Muscle of arm (tissue), 12 donors: ENCODE results near the gene DNAJC1. TPM values are rescaled to one million over a fixed set of nuclear protein-coding genes. Genes with fewer than 3 reads are reported as not detected.

Experiments
- DNase-seq: peaks from one replicate; pipeline ENCODE4 v3.0.0-alpha.2; 2013
- polyA plus RNA-seq, 12 donors: library from polyadenylated mRNA; unstranded; fragments of 120-200 nt; gene quantifications; one replicate each; pipeline ENCODE4 v1.2.1, GENCODE V29; 2013; ENCODE audit not compliant: insufficient read length in 12 of 12

DNAJC1 gene
- polyA plus RNA-seq, 12 donors = 10.3 to 54.6 (median 12.1) TPM; not detected in 1

DNA sequence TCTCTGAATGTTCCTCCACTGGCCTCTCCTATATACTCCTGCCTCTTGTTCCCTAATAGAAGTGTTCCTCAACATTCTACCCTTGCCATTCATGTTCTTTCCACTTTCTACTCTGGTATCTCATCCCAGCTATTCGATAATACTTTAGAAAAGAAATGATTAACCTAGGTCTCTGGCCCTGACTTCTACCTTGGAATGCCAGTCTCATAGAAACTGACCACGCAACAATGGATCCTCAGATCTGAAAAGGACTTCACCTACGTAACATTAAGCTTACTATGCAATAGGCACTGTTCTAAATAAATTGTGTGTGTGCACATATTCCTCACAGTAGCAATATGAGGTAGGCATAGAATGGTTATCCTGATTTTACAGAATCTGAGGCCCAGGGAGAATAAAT, 234.5 kb downstream of the DNAJC1 start:
- no peak for DNase-seq

DNA sequence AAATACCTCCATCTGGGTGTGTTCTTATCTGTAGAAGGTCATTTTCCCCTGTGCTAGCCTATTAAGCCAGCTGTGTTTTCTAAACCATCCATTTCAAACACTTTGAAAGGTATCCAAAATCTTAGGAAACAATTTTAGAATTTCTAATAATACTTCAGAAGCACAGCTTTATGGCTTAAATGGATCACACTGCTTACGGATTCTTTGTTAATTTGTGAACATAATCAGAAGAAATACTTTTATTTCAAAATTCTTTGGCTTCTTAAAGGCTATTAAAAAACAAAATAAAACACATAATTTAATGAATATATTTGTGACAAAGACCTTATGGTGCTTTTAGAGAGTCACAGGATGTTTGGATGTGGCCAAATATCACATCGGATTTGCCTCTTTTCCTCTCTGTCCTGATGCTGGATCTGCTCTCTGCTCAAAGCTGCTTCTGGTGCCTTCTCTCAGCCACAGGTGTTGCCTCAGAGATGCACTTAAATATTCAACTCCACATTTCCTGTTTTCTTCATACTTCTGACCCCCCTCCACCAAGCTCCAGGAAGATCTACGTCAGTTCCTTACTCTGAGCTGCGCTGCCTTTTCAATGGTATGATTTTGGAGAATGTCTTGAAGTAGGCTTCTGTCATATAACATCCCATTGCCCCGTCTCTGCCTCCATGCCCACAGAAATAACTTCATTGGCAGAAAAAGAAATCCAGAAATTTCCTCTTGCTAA, 238.9 kb downstream of the DNAJC1 start:
- DNase-seq = no peak

DNA sequence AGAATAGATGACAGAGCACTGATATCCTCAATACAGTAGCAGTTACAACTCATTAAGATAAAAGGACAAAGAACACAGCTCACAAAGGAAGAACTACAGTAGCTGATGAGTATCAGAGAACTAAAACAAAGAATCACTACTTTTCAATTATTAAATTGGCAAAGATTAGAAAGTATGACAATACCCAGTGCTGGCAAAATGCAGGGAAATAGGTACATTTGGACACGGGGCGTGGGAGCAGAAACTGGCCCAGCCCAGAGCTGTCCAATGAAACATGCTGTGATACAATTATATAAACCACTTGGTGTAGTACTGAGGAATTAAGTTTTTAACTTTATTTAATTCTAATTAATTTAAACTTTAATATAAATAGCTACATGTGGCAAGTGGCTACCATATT, 243.2 kb downstream of the DNAJC1 start:
- no peak for DNase-seq

GRCh38 chr10:21759232-21759631, 244.3 kb downstream of the DNAJC1 start:
- no peak for DNase-seq

DNA sequence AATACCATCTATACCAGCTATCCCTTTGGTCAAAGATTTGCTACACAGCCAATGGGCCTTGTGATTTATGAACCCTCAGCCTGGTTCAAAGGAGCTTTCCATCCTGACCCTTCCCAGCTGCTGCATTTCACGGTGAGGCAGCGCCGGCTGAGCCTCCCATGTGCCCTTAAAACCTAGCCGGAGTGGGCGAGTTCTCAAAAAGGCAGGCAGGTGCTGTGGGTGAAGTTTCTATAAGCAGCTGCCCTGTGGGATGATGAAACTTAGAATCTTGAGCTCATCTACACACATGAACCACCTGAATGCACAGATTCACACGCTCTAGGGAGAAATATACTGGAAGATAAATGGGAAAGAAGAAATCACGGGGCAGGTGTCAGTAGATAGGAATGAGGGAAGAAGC, 244.8 kb downstream of the DNAJC1 start:
- DNase-seq = no peak

DNA sequence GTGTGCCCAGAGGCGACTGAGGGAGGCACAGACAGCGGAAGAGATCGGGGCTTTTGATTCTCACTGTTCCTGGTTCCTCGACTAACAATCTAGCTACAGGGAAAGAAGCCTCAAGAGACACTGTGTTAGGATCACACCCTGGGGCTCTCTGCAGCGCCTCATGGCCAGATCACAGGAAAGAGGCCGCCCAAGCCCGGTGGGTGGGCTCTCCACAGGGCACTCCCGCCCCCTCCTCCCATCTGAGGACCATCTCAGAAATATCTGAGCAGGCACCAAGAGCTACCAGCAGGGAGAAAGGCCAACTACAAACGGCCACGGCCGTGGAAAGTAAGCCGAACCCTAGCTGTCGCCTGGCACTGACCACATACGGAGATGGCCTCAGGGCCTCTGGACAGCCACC, 245.3 kb downstream of the DNAJC1 start:
- no peak for DNase-seq

GRCh38 chr10:21757185-21757901, 246.2 kb downstream of the DNAJC1 start:
- peak; percentile 23 for DNase-seq

- no peak for DNase-seq
Observed at GRCh38 chr10:21756707-21757106, 246.8 kb downstream of the DNAJC1 start.

GRCh38 chr10:21754410-21755011, 249.0 kb downstream of the DNAJC1 start:
- no peak for DNase-seq

DNA sequence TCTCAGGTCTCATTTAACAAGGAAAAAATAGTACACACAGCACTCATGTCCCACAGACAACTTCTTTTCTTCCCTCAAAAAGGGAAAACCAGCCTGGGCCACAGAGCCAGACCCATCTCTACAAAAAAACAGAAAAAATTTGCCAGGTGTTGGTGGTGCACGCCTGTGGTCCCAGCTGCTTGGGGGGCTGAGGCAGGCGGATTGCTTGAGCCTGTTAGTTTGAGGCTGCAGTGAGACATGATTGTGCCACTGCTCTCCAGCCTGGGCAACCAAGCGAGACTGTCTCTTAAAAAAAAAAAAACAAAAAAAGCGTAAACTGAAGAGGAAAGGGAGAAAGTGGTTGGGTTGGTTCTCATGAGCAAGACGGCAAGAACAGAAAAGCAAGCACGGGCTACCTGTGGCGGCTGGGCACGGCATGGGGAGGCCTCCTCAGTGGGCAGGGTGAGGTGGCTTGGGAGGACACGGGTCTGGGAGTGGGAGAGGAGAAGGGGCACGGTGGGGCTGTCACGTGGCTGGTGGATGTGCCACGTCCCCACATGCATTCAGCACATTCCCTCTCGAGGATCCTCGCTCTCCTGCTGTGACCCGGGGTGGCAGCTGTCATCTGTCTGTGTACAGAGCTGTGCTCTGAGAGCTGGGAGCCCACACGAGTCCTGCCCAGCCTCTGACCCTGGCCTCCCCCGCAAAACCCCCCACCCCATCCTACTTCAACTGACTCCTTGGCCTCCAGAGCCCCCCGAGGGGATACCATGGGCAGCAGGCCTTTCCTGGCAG, 249.8 kb downstream of the DNAJC1 start:
- no peak for DNase-seq

GRCh38 chr10:21751341-21752310, 251.9 kb downstream of the DNAJC1 start:
- no peak for DNase-seq

- no peak for DNase-seq
Observed at GRCh38 chr10:21750424-21750823, 253.1 kb downstream of the DNAJC1 start.

- no peak for DNase-seq
Observed at GRCh38 chr10:21749788-21750187, 253.7 kb downstream of the DNAJC1 start.

DNA sequence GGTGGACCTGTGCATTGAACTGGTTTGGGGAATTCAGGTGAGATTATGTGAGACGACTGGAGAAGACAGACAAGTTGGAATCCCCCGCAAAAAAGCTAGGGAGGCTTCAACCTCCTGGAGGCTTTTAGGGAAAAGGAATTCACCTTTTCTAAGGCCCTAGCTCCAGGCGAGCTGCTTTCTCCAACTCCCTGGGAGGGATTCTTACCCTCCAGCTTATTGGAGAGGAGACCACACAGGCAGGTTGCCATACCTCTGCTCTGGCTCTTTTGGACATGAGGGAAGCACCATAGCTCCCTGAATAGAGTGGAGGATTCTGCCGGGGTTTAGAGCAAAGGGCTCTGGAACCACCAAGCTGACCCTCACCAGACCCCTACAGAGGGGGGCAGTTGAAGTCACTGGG, 255.7 kb downstream of the DNAJC1 start:
- DNase-seq = no peak

GRCh38 chr10:21746118-21746517, 257.4 kb downstream of the DNAJC1 start:
- DNase-seq = no peak

GRCh38 chr10:21744223-21744622, 259.3 kb downstream of the DNAJC1 start:
- no peak for DNase-seq

- DNase-seq = no peak
Observed at GRCh38 chr10:21742740-21743412, 260.7 kb downstream of the DNAJC1 start.

GRCh38 chr10:21740989-21741388, 262.5 kb downstream of the DNAJC1 start:
- no peak for DNase-seq

DNA sequence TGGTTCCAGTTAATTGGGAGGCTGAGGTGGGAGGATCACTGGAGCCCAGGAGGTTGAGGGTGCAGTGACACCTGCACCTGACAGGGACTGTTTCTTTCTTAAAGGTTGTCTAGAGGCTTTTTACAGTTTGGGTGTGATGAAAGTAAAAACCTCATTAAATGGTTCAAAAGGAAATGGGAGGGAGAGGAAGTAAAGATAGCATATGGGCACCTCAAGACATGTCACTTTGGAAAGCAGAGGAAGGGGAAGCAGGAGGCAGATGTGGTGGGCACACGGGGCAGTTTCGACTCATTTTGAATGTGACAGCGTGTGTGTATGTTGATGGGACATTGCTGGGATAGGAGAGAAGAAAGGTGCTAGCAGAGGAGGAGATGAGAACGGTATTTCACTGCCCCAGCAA, 266.4 kb downstream of the DNAJC1 start:
- DNase-seq = no peak

- DNase-seq = no peak
Observed at GRCh38 chr10:21733710-21734109, 269.8 kb downstream of the DNAJC1 start.
